GM23338 (cell line): Measurements from ENCODE around the gene COL9A1. TPM values are rescaled to one million over a fixed set of nuclear protein-coding genes. Genes with fewer than 3 reads are reported as not detected.

Experiments used
- ATAC-seq: fragments of 200-7000 bp; cut with Tn5 transposase; 3 replicates; pipeline ENCODE4 v1.9.1; 2020
- DNase-seq: peaks from one replicate; pipeline ENCODE4 v3.0.0-alpha.2; 2015; ENCODE audit warnings: low spot score
- H2AFZ ChIP-seq: fragments of 200-600 bp; sonication (generic); 2 replicates; pipeline ENCODE4 v1.8.0; 2016; ENCODE audit warnings: antibody characterized with exemption, mild to moderate bottlenecking, moderate library complexity
- H3F3A ChIP-seq: fragments of 200-600 bp; sonication (generic); replicated peaks from 2 replicates; pipeline ENCODE4 v1.8.0; 2017; ENCODE audit warnings: antibody characterized with exemption, mixed run types, low read depth
- H3K27ac ChIP-seq: fragments of 200-600 bp; sonication (generic); 2 replicates; pipeline ENCODE4 v1.6.1; 2016; ENCODE audit warnings: low read depth
- H3K27me3 ChIP-seq: fragments of 200-600 bp; sonication (generic); 2 replicates; pipeline ENCODE4 v1.8.0; 2016; ENCODE audit warnings: mild to moderate bottlenecking, mixed run types, moderate library complexity; ENCODE audit not compliant: insufficient read depth
- H3K36me3 ChIP-seq: fragments of 200-600 bp; sonication (generic); 2 replicates; pipeline ENCODE4 v1.8.0; 2016; ENCODE audit warnings: mild to moderate bottlenecking; ENCODE audit not compliant: insufficient read depth
- H3K4me1 ChIP-seq: fragments of 200-600 bp; sonication (generic); 2 replicates; pipeline ENCODE4 v1.8.0; 2016; ENCODE audit warnings: mild to moderate bottlenecking, moderate library complexity; ENCODE audit not compliant: insufficient read depth
- H3K4me2 ChIP-seq: fragments of 200-600 bp; sonication (generic); 2 replicates; pipeline ENCODE4 v1.7.1; 2017; ENCODE audit warnings: mixed run types
- H3K4me3 ChIP-seq: fragments of 200-600 bp; sonication (generic); 2 replicates; pipeline ENCODE4 v1.6.1; 2016; ENCODE audit warnings: mixed run types
- H3K79me2 ChIP-seq: fragments of 200-600 bp; sonication (generic); replicated peaks from 2 replicates; pipeline ENCODE4 v1.8.0; 2017; ENCODE audit warnings: mild to moderate bottlenecking; ENCODE audit not compliant: insufficient read depth
- H3K9me2 ChIP-seq: fragments of 200-600 bp; sonication (generic); 2 replicates; pipeline ENCODE4 v1.8.0; 2017; ENCODE audit not compliant: insufficient read depth
- H4K20me1 ChIP-seq: fragments of 200-600 bp; sonication (generic); replicated peaks from 2 replicates; pipeline ENCODE4 v1.8.0; 2017; ENCODE audit warnings: mild to moderate bottlenecking; ENCODE audit not compliant: insufficient read depth
- H3K27ac Mint-ChIP-seq: 2 replicates; pipeline ENCODE4 v1.8.0; 2020; ENCODE audit warnings: inconsistent platforms, mild to moderate bottlenecking, moderate library complexity, mixed read lengths
- H3K27me3 Mint-ChIP-seq: 3 replicates; pipeline ENCODE4 v1.8.0; 2022; ENCODE audit warnings: low read depth, mild to moderate bottlenecking, moderate library complexity, mixed read lengths, inconsistent platforms; ENCODE audit not compliant: insufficient read depth, poor library complexity
- H3K36me3 Mint-ChIP-seq: 3 replicates; pipeline ENCODE4 v1.8.0; 2021; ENCODE audit warnings: low read depth, mild to moderate bottlenecking, inconsistent platforms, moderate library complexity, mixed read lengths
- H3K4me1 Mint-ChIP-seq: 3 replicates; pipeline ENCODE4 v1.8.0; 2020; ENCODE audit warnings: mild to moderate bottlenecking, inconsistent platforms, mixed read lengths
- H3K4me3 Mint-ChIP-seq: 3 replicates; pipeline ENCODE4 v1.8.0; 2021; ENCODE audit warnings: moderate library complexity, mild to moderate bottlenecking, inconsistent platforms, mixed read lengths
- H3K9me3 Mint-ChIP-seq: 3 replicates; pipeline ENCODE4 v1.8.0; 2020; ENCODE audit warnings: moderate library complexity, mild to moderate bottlenecking, inconsistent platforms, mixed read lengths
- EZH2 ChIP-seq: fragments of 200-600 bp; sonication (generic); IDR thresholded peaks from one replicate; pipeline ENCODE4 v1.8.0; 2017; ENCODE audit warnings: antibody characterized with exemption, mild to moderate bottlenecking, low read depth; ENCODE audit not compliant: unreplicated experiment
- EZH2phosphoT487 ChIP-seq: fragments of 200-600 bp; sonication (generic); IDR thresholded peaks from one replicate; pipeline ENCODE4 v1.8.1; 2018; ENCODE audit warnings: antibody characterized with exemption; ENCODE audit not compliant: unreplicated experiment
- NANOG ChIP-seq: IDR thresholded peaks from 2 replicates; pipeline ENCODE4 v1.6.1; 2016; ENCODE audit warnings: antibody characterized with exemption, borderline replicate concordance
- POLR2AphosphoS5 ChIP-seq: IDR thresholded peaks from 2 replicates; pipeline ENCODE4 v1.6.1; 2016; ENCODE audit warnings: antibody characterized with exemption, low read depth
- REST ChIP-seq: IDR thresholded peaks from one replicate; pipeline ENCODE4 v1.6.1; 2018; ENCODE audit warnings: antibody characterized with exemption; ENCODE audit not compliant: unreplicated experiment
- ZNF462 ChIP-seq: fragments of 250-450 bp; sonication (Bioruptor Pico); IDR thresholded peaks from 2 replicates; pipeline ENCODE4 v1.5.0; 2020; ENCODE audit warnings: mild to moderate bottlenecking, moderate library complexity
- polyA plus RNA-seq: library from polyadenylated mRNA; unstranded; fragments of >200 nt; fragmentation: Nextera tagmentation; extraction: Ambion mirVana; gene quantifications from 2 replicates; pipeline ENCODE4 v1.2.1, GENCODE V29; 2016
- total RNA-seq: library from RNA; depleted of rRNA; stranded (reverse); fragments of >200 nt; shearing (Covaris generic); gene quantifications from 2 replicates; pipeline ENCODE4 v1.2.3, GENCODE V29; 2014

COL9A1 gene
- total and polyA plus RNA-seq, 2 experiments from 2014 or later, result 16.0 to 20.3 TPM

GRCh38 chr6:70338775-70339174, 35.9 kb upstream of the COL9A1 start (continued):
- TF ChIP-seq ZNF462 (CRISPR knock-in tag), result no peak
- TF ChIP-seq EZH2phosphoT487, result no peak

- Histone ChIP-seq H3K4me3 (no peak overlapping the region), H4K20me1 (no peaks in the 10 kb centered on the region), H3F3A (no peaks in the 10 kb centered on the region), H3K9me2 (no peaks in the 10 kb centered on the region), H3K4me2 (no peak overlapping the region), H3K36me3 (no peaks in the 10 kb centered on the region), H3K27ac (no peak overlapping the region), H3K27me3 (no peaks in the 10 kb centered on the region), H2AFZ (no peak overlapping the region), H3K4me1 (no peaks in the 10 kb centered on the region), H3K79me2 (no peaks in the 10 kb centered on the region)
- Mint-ChIP-seq H3K9me3 (peaks cover 15% of the 10 kb centered on the region), H3K27me3 (no peaks in the 10 kb centered on the region), H3K4me3 (no peak overlapping the region), H3K27ac (no peak overlapping the region), H3K36me3 (no peaks in the 10 kb centered on the region), H3K4me1 (no peaks in the 10 kb centered on the region)
- ATAC-seq (no peak), DNase-seq (no peak)
- TF ChIP-seq REST (no peak), EZH2 (no peak), POLR2AphosphoS5 (no peak), NANOG (no peak)
Observed at GRCh38 chr6:70337743-70338105, 34.8 kb upstream of the COL9A1 start.
